PC-3 (cell line): ENCODE results near the gene MSL3. TPM values are rescaled to one million over a fixed set of nuclear protein-coding genes. Genes with fewer than 3 reads are reported as not detected.

Experiments
- ATAC-seq: fragments of 200-7000 bp; cut with Tn5 transposase; 2 replicates; pipeline ENCODE4 v1.9.1; 2020; ENCODE audit warnings: mild to moderate bottlenecking, moderate library complexity
- Bru-seq: library from RNA; stranded (reverse); fragments of 400-500 nt; gene quantifications from one replicate; lab custom pipeline; 2021; lab: Mats Ljungman, UMichigan
- BruChase-seq, 2 experiments: library from RNA; stranded (reverse); fragments of 400-500 nt; gene quantifications; one replicate each; lab custom pipeline; 2021; lab: Mats Ljungman, UMichigan
- BruUV-seq: library from RNA; stranded (reverse); fragments of 400-500 nt; replicated peaks from 2 replicates; lab custom pipeline; 2021; lab: Mats Ljungman, UMichigan
- CTCF ChIA-PET: fragments of 300-600 bp; sonication (Branson Sonifier 250); formaldehyde crosslinking; loops from one replicate; lab custom pipeline; 2022; ENCODE audit warnings: antibody characterized with exemption; lab: Charles Lee
- POLR2A ChIA-PET: fragments of 300-600 bp; sonication (Branson Sonifier 250); formaldehyde crosslinking; loops from one replicate; lab custom pipeline; 2022; ENCODE audit warnings: antibody characterized with exemption; ENCODE audit not compliant: unreplicated experiment; lab: Charles Lee
- DNase-seq: peaks from one replicate; pipeline ENCODE4 v3.0.0-alpha.2; 2015
- H2AFZ ChIP-seq: fragments of 300-600 bp; sonication (generic); 2 replicates; pipeline ENCODE4 v1.6.0; 2016; ENCODE audit warnings: antibody characterized with exemption, low read length
- H3F3A ChIP-seq: fragments of 300-600 bp; sonication (generic); one replicate; pipeline ENCODE4 v1.6.0; 2017; ENCODE audit warnings: antibody characterized with exemption, low read length, control low read depth, mild to moderate bottlenecking; ENCODE audit not compliant: unreplicated experiment
- H3K27ac ChIP-seq: fragments of 300-600 bp; sonication (generic); 2 replicates; pipeline ENCODE4 v1.5.1; 2016; ENCODE audit warnings: mild to moderate bottlenecking, low read length
- H3K27me3 ChIP-seq: fragments of 300-600 bp; sonication (generic); 2 replicates; pipeline ENCODE4 v1.6.1; 2016; ENCODE audit warnings: low read length, mixed read lengths
- H3K36me3 ChIP-seq: fragments of 300-600 bp; sonication (generic); 2 replicates; pipeline ENCODE4 v1.6.1; 2016; ENCODE audit warnings: low read depth, mixed run types, low read length, mixed read lengths
- H3K4me1 ChIP-seq: fragments of 300-600 bp; sonication (generic); 2 replicates; pipeline ENCODE4 v1.5.1; 2016; ENCODE audit warnings: low read length; ENCODE audit not compliant: insufficient read depth
- H3K4me2 ChIP-seq: fragments of 300-600 bp; sonication (generic); 2 replicates; pipeline ENCODE4 v1.6.0; 2016; ENCODE audit warnings: low read length
- H3K4me3 ChIP-seq: fragments of 300-600 bp; sonication (generic); 2 replicates; pipeline ENCODE4 v1.5.1; 2016; ENCODE audit warnings: mild to moderate bottlenecking, low read length, mixed read lengths
- H3K79me2 ChIP-seq: fragments of 300-600 bp; sonication (generic); 2 replicates; pipeline ENCODE4 v1.6.1; 2017; ENCODE audit warnings: low read length, mixed read lengths
- H3K9ac ChIP-seq: fragments of 300-600 bp; sonication (generic); 2 replicates; pipeline ENCODE4 v1.6.0; 2016; ENCODE audit warnings: mild to moderate bottlenecking, low read length
- H3K9me2 ChIP-seq: fragments of 300-600 bp; sonication (generic); replicated peaks from 2 replicates; pipeline ENCODE4 v1.6.1; 2016; ENCODE audit warnings: mixed run types, low read length, mixed read lengths
- H3K9me3 ChIP-seq: fragments of 300-600 bp; sonication (generic); 2 replicates; pipeline ENCODE4 v1.6.1; 2016; ENCODE audit warnings: low read length, mixed read lengths
- H4K20me1 ChIP-seq: fragments of 300-600 bp; sonication (generic); 2 replicates; pipeline ENCODE4 v1.6.1; 2016; ENCODE audit warnings: low read length, mixed read lengths
- CTCF ChIP-seq: fragments of 300-600 bp; sonication (generic); conservative IDR thresholded peaks from 2 replicates; pipeline ENCODE4 v1.5.1; 2017; ENCODE audit warnings: antibody characterized with exemption, low read depth, mild to moderate bottlenecking, low read length
- EZH2 ChIP-seq: fragments of 300-600 bp; sonication (generic); IDR thresholded peaks from one replicate; pipeline ENCODE4 v1.6.1; 2017; ENCODE audit warnings: antibody characterized with exemption, mild to moderate bottlenecking, low read length; ENCODE audit not compliant: unreplicated experiment
- EZH2phosphoT487 ChIP-seq: fragments of 300-600 bp; sonication (generic); IDR thresholded peaks from 2 replicates; pipeline ENCODE4 v1.6.1; 2018; ENCODE audit warnings: mild to moderate bottlenecking, antibody characterized with exemption, low read length, borderline replicate concordance
- intact Hi-C: fragments of 100-400 bp; cut with micrococcal nuclease; formaldehyde crosslinking; loops from 2 replicates; pipeline ENCODE4 v1.9.0; 2023
- long read RNA-seq: library from polyadenylated mRNA; unstranded; transcript quantifications from one replicate; pipeline ENCODE4 v2.0.0, GENCODE V29; 2021; ENCODE audit not compliant: unreplicated experiment
- total RNA-seq: library from RNA; depleted of rRNA; stranded (reverse); fragments of >200 nt; gene quantifications from 2 replicates; pipeline ENCODE4 v1.2.3, GENCODE V29; 2014; rRNA removed

MSL3 gene
- total RNA-seq: 28.6 and 30.3 TPM in 2 replicates
- percentile 74 among the genes with signal in this experiment for Bru-seq, nascent RNA
- BruChase-seq, experiment 1, labeled RNA remaining after a 6-hour chase: percentile 81 among the genes with signal in this experiment
- BruChase-seq, experiment 2, labeled RNA remaining after a 2-hour chase: percentile 78 among the genes with signal in this experiment
- long read RNA-seq, transcript MSL3-201 (13 exons, 2,364 nt): major isoform, 21 of 56 reads
- long read RNA-seq, transcript MSL3-233 (12 exons, 2,507 nt): minor isoform, 6 of 56 reads
- long read RNA-seq, partial matches to known transcripts: 15 of 56 reads
- long read RNA-seq, other reads (novel, unspliced or antisense): 9 of 56 reads

GRCh38 chrX:11757719-11758399, at the start of gene MSL3:
Gene MSL3 (plus strand): TSS chrX:11758237. CDS start chrX:11758264, 27 bp downstream.
- TF ChIP-seq EZH2 (no peak), CTCF (no peak), EZH2phosphoT487 (no peak)
- H3K4me2 ChIP-seq: peak within 1 kb of the TSS; percentile 97
- intact Hi-C loops: loop anchor here (5.0 kb wide), 3 partner anchors 71 to 296 kb away; no protein-coding TSS in a partner anchor
- H3K27ac ChIP-seq: peak within 1 kb of the TSS; percentile 78
- peaks cover 13% of the 10 kb centered on the region for H3F3A ChIP-seq
- no peaks in the 10 kb centered on the region for H3K9me3 ChIP-seq
- ATAC-seq (peak; percentile 42), DNase-seq (peak; percentile 50)
- peak within 1 kb of the TSS; percentile 84 for H3K4me3 ChIP-seq
- H3K79me2 ChIP-seq: peaks cover 11% of the 10 kb centered on the region
- H3K9me2 ChIP-seq: no peaks in the 10 kb centered on the region
- no peaks in the 10 kb centered on the region for H4K20me1 ChIP-seq
- H2AFZ ChIP-seq: peak within 1 kb of the TSS; percentile 88
- ChIA-PET CTCF (interaction anchor here (1.0 kb wide), 1 partner anchor 13 kb away, joined by 5 read pairs; no protein-coding TSS in a partner anchor), POLR2A (interaction anchor here (0.6 kb wide), 1 partner anchor 69 kb away, joined by 4 read pairs; no protein-coding TSS in a partner anchor)
- H3K27me3 ChIP-seq: no peaks in the 10 kb centered on the region
- peak within 1 kb of the TSS; percentile 92 for H3K9ac ChIP-seq
- H3K36me3 ChIP-seq: peaks cover 19% of the 10 kb centered on the region
- BruUV-seq: no TSS peak
- peaks cover 33% of the 10 kb centered on the region for H3K4me1 ChIP-seq

- H3K79me2 ChIP-seq: no peaks in the 10 kb centered on the region
- POLR2A ChIA-PET: no interaction called here
- intact Hi-C loops: no loop called here
- no TSS peak for BruUV-seq
- H3K27ac ChIP-seq: no peak overlapping the region
- no peaks in the 10 kb centered on the region for H3K27me3 ChIP-seq
- ATAC-seq: no peak
- DNase-seq: no peak
- CTCF ChIA-PET: interaction anchor here (0.6 kb wide), 1 partner anchor 195 kb away, joined by 3 read pairs; no protein-coding TSS in a partner anchor
- H3K9ac ChIP-seq: no peak overlapping the region
- H3K9me2 ChIP-seq: no peaks in the 10 kb centered on the region
- TF ChIP-seq EZH2phosphoT487: no peak
- no peak for TF ChIP-seq CTCF
- TF ChIP-seq EZH2: no peak
- H3K9me3 ChIP-seq: no peaks in the 10 kb centered on the region
- no peak overlapping the region for H3K4me3 ChIP-seq
- no peaks in the 10 kb centered on the region for H3K36me3 ChIP-seq
- no peak overlapping the region for H3K4me2 ChIP-seq
- H2AFZ ChIP-seq: no peak overlapping the region
- no peaks in the 10 kb centered on the region for H3F3A ChIP-seq
- no peaks in the 10 kb centered on the region for H3K4me1 ChIP-seq
- H4K20me1 ChIP-seq: no peaks in the 10 kb centered on the region
Measured at GRCh38 chrX:11722304-11722703, 35.7 kb upstream of the MSL3 start.
